ENCODE data around the gene ATP1B3. TPM values are rescaled to one million over a fixed set of nuclear protein-coding genes. Genes with fewer than 3 reads are reported as not detected.

ATP1B3 gene
- total RNA-seq, 1 donor from 2014 or later: 66.5 TPM

DNA sequence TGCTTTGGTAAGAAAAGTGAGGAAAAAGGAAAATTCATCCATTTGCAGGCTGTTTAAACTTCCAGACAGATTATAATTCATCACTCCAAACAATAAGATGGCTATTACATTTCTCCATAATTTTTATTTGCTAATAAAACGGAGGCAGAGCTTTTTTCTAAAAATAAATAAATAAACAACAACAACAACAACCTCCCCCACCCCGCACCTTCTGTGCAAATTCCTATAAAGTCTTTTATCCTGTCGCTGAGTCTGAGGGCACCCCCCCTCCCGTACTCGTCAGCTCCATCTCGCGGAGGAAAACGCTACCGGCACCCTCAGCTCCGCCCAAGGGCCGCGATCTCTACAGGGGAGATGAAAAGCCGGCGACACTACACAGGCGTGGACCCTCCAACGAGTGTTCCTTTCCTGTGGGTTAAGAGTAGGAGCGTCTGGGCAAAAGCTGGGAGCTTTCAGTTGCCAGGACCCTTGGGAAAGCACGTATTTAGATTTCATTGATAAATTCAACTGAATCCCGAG, 1.0 kb upstream of the ATP1B3 start:
- TF ChIP-seq, protein P1, sequence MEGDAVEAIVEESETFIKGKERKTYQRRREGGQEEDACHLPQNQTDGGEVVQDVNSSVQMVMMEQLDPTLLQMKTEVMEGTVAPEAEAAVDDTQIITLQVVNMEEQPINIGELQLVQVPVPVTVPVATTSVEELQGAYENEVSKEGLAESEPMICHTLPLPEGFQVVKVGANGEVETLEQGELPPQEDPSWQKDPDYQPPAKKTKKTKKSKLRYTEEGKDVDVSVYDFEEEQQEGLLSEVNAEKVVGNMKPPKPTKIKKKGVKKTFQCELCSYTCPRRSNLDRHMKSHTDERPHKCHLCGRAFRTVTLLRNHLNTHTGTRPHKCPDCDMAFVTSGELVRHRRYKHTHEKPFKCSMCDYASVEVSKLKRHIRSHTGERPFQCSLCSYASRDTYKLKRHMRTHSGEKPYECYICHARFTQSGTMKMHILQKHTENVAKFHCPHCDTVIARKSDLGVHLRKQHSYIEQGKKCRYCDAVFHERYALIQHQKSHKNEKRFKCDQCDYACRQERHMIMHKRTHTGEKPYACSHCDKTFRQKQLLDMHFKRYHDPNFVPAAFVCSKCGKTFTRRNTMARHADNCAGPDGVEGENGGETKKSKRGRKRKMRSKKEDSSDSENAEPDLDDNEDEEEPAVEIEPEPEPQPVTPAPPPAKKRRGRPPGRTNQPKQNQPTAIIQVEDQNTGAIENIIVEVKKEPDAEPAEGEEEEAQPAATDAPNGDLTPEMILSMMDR (conservative IDR thresholded peaks at IDR 0.05; ENCODE audit: low read depth, low read length): peak; percentile 84
- peak overlapping the region; percentile 84 for H3K4me3 ChIP-seq (ENCODE audit: low read depth, low read length)
- no peak for DNase-seq (ENCODE audit: low read depth)

DNA sequence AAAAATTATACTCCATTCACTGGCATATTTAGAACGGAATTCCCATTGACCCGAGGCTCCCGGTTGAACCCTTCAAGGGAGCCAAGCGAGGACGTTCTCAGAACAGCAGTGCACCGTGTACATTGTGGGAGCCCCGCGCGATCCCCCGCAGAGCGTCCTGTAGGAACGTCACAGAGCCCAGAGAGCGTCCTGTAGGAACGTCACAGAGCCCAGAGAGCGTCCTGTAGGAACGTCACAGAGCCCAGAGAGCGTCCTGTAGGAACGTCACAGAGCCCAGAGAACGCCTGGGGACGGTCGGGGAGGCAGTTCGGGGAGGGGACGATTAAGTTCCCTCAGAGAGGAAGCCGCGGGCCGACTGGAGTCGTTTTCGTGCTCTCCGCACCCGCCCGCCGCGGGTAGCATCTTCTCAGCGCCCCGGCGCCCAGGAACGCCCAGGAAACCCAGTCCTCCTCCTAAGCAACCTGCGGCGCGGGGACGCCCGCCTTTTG, 506 bp upstream of the ATP1B3 start:
- H3K4me3 ChIP-seq (ENCODE audit: low read depth, low read length): peak overlapping the region; percentile 84
- TF ChIP-seq, protein P1 (conservative IDR thresholded peaks at IDR 0.05; ENCODE audit: low read depth, low read length): no peak
- DNase-seq (ENCODE audit: low read depth): no peak

DNA sequence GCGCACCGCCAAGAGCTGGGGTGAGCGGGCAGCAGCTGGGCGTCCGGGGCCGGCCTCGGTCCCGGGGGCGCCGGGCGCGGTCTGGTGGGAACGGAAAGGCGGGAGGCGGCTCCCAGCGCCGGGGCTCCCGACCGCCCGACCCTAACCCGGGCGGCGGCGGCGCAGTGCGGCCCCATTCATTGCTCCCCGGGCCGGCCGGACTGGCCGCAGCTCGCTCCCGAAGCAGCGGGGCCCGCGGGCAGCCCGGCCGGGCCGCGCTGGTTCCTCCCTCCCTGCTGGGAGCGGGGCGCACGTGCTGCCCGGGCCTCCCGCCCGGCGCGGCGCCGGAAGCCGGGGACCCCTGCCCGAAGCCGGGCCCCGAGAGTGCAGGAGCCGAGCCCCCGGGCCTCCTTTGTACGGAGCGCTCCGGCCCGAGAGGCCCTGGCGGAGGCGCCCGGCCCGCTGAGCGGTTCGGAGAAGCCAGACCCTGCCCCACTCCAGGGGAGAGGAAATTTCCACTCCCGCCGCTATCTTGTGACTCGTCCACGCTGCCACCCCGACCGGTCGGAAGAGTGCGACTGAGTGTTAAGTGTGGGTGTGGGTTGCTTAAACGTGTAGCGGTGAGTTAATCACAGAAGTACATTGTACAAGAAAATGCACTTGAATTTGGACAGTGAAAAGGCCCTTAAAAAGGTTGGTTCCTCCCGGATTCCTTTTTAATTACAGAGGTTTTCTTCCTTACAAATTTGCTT, 613 bp downstream of the ATP1B3 start:
- peak overlapping the region; percentile 84 for H3K4me3 ChIP-seq (ENCODE audit: low read depth, low read length)
- DNase-seq (ENCODE audit: low read depth): no peak

DNA sequence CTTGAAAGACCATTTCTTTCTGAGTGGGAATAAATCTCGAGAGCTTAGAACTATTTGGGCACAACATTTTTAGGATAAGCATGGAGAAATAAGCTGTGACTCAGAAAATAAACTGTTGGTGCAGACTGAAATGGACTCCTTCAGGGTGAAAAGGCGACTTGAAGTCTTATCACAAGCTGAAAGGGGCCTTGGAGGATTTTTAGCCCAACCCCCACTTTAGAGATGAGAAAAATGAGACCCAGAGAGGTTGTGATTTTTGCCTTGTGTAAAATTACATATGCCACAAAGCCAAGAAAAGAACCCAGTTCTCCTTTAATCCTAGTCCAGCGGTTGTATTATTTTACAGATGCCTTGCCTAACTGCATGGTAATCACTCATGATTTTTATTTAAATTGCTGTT, 1.5 kb downstream of the ATP1B3 start:
- H3K4me3 ChIP-seq (ENCODE audit: low read depth, low read length): peak overlapping the region; percentile 84
- TF ChIP-seq, protein P1 (conservative IDR thresholded peaks at IDR 0.05; ENCODE audit: low read depth, low read length): no peak
- DNase-seq (ENCODE audit: low read depth): no peak

More for the DNA sequence above, 613 bp downstream of the ATP1B3 start:
- TF ChIP-seq, protein P1 (conservative IDR thresholded peaks at IDR 0.05; ENCODE audit: low read depth, low read length): no peak

DNA sequence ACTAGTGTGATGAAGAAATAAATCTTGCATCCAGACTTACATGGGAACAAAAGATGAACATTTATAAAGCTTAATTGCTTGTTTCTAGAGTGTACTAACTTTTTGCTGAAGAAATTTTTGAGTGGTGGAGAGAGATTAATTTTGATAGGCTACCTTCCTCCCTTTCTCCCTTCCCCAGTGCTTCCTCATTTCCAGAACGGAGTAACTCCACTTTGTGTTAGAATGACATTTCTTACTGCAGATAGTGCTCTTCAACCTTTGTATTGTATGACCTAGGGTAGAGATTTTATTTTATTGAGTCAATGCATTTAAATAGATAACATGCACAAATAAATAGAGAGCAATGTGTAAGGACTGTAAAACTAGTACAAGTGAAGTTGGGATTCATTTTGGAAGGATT, 1.9 kb downstream of the ATP1B3 start:
- no peak for DNase-seq (ENCODE audit: low read depth)
- TF ChIP-seq, protein P1 (conservative IDR thresholded peaks at IDR 0.05; ENCODE audit: low read depth, low read length): no peak
- H3K4me3 ChIP-seq (ENCODE audit: low read depth, low read length): peak overlapping the region; percentile 84

DNA sequence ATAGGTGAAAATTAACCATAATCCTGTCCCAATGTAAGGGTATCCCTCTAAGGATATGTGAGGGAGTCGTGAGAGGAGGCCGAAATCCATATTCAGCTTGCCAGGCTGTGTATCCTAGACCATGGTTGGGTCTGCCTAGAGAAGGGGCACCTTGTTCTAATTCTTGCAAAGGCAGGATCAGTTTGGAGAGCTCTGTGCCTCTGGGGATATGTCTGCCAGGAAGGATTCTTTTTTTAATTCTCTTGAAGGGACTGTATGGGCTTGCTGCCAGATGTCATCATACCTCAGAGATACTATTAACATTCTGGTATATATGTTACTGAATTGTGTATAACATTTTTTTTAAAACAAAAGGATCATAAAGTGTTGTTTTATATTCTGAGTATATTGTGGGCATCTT, 2.4 kb downstream of the ATP1B3 start:
- TF ChIP-seq, protein P1 (conservative IDR thresholded peaks at IDR 0.05; ENCODE audit: low read depth, low read length): no peak
- DNase-seq (ENCODE audit: low read depth): no peak
- peak overlapping the region; percentile 84 for H3K4me3 ChIP-seq (ENCODE audit: low read depth, low read length)
